GM19397 (cell line): ENCODE measurements around the gene PPRC1.

Experiments
- ATAC-seq: cut with Tn5 transposase; IDR thresholded peaks from one replicate; pipeline ENCODE4 v1.9.1; 2021; ENCODE audit warnings: mild to moderate bottlenecking, moderate library complexity; ENCODE audit not compliant: unreplicated experiment

The PPRC1 gene

DNA sequence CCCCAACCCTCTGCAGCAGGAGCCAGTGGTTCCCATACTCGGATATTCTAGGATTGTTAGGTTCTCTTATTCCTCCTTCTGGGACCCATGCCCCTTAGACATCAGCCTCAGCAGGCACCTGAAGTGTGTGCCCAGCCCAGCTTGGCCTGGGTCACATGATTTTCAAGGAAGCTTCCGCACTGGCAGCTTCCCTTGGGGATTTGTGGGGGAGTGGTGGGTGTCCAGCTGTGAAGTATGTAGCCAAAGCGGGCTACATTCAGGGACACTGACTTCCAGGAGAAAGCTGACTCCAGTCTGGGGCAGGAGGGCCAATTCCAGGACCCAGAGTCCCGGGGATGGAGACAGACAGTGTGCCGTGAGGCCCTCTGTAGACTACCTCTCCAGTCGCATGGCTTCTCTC, 14.0 kb upstream of the PPRC1 start:
- no peak for ATAC-seq

- ATAC-seq, result no peak
Measured at GRCh38 chr10:102119417-102120141, 13.3 kb upstream of the PPRC1 start.

DNA sequence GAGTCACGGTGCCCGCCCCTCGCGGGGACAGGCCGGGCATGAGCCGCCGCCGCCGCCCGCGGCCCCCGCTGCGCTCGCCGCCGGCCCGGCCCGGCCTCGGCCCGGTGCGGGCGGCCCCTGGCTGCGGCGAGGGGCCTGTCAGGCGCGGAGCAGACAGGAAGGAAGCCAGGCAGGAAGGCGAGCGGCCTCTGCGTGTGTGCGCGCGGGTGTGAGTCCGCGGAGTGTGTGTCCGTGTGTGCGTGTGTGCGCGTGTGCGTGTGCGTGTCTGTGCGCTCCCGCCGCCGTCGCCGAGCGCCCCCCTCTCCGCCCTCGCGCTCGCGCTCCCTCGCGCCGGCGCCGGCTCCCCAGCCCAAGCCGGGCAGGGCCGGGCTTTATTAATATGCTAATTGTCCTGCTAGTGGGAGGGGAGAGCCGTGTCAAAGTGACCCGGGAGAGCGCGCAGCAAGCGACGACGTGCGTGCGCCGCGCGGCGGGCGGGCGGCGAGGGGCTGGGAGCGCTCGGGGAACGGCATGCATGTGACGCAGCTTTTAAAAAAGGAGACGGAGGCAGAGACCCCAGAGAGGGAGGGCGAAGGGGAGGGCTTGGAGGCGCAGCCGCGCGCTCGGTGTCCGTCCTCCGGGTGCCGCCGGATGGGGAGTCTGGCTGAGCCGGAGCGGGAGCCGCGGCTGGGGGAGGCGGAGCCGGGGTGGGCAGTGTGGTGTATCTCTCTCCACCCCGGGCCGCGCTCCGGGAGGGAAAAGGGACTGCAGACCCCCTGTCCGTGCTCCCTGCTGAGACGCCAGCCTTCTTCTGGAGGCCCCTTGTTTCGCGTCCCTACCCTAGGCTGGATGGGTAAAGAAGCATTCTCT, 12.5 kb upstream of the PPRC1 start, which contains the start of gene LDB1:
LDB1 (minus strand) TSS at position 227 of the 849 bp plus-strand sequence. CDS start 258 bp downstream, outside the sequence.
- ATAC-seq, result peak; percentile 64

- ATAC-seq, result no peak
Measured at GRCh38 chr10:102120991-102121738, 11.7 kb upstream of the PPRC1 start.

GRCh38 chr10:102121739-102122372, 11.0 kb upstream of the PPRC1 start:
- ATAC-seq, result no peak

GRCh38 chr10:102122450-102122849, 10.4 kb upstream of the PPRC1 start:
- no peak for ATAC-seq

- no peak for ATAC-seq
Measured at GRCh38 chr10:102123223-102123622, 9.6 kb upstream of the PPRC1 start.

DNA sequence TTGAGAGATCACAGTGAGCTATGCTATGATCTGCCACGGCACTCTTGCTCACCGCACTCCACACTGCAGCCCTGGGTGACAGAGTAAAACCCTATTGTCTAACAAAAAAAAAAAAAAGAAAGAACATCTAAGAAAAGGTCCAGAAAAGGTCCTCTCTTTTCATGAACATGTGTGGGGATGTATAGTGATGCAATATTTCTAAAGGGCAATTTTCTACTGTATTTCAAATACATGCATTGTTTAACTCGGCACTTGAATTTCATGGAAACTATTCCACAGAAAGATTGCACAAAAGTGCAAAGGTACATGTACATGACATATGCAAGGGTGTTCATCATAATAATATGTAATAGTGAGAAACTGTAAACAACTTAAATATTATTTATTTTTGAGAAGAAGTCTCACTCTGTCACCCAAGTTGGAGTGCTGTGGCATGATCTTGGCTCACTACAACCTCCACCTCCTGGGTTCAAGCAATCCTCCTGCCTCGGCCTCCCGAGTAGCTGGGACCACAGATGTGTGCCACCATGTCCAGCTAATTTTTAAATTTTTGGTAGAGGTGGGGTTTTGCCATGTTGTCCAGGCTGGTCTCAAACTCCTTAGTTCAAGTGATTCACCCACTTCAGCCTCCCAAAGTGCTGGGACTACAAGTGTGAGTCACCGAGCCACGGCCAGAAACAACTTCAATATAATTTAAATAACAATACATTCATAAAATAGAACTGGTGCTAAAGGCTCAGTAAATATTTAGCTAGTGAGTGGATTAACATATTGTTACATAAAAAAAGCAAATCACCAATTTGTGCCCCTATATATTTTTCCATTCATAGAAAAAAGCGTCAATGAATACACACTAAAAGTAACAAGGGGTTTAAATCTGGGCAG, 1.3 kb upstream of the PPRC1 start:
- ATAC-seq, result no peak

DNA sequence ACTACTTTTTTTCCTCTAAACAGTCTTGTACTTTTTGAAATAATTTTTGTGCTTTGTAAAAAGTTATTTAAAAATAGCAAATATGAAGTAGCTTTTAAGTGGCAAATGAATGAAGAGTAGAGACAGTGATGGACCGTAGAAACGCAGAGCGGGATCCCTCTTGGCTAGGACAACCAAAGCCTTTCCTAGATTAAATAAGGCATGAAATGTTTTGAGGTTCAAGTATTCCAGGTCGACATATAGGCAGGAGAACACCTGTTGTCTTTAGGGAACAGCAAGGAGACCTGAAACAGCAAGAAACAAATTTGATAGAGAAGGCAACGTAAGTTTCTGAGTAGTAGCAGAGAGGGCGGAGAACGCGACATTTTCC, 662 bp upstream of the PPRC1 start:
- no peak for ATAC-seq

DNA sequence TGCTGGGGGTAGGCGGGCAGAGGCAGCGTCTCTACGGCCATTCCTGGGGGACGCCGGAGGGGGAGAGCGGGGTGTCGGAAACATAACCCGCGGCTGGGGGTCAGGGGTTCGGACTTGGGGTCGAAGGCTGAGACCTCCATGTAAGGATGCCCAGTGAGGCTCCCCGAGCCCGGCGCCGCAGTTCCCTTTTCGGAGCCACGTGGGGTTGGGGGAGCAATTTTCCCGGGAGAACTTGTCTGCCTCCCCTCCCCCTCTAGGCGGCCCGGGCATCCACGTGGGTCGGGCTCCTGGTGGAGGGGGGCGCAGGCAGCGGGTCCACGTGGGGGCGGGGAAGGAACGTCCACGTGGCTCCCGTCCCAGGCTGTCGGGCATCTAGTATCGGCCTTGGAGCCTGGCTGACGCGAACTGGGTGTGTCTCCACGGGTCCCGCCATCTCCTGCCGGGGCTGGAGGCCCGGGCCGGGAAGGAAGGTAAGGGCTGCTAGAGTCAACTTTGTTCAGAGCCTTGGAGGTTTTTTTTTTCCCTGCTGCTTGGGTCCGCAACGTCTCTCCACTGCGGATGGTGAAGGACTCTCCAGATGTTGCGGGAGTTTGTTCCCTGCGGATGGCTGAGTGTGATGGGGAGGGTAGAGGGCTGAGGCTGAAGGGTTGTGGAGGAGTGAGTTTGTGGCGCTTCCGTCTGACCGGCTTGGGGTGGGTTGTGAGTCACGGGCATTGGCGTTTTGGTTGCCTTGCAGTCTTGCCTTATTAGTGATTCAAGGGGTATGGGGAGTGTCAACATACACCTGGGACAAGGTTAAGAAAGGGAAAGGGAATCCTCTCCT, 744 bp downstream of the PPRC1 start:
- ATAC-seq, result no peak

DNA sequence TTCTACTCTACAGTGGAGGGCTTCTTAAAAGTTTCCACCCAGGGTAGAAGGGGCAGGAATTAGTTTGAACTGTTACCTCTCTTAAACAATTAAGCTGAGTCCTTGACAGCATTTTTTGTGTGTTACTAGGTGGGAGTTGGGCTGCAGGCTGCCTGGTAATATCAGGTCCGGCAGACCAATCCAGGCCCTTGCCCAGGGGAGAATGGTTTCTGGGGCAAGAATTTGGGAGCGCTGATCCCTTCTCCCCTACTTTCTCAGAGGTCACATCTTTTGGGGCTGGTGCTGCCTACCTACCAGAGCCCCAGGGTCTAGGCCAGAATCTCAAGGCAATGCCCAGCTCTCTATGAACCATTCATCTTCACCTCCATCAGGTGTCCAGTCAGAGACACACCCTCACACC, 1.6 kb downstream of the PPRC1 start:
- ATAC-seq, result no peak

DNA sequence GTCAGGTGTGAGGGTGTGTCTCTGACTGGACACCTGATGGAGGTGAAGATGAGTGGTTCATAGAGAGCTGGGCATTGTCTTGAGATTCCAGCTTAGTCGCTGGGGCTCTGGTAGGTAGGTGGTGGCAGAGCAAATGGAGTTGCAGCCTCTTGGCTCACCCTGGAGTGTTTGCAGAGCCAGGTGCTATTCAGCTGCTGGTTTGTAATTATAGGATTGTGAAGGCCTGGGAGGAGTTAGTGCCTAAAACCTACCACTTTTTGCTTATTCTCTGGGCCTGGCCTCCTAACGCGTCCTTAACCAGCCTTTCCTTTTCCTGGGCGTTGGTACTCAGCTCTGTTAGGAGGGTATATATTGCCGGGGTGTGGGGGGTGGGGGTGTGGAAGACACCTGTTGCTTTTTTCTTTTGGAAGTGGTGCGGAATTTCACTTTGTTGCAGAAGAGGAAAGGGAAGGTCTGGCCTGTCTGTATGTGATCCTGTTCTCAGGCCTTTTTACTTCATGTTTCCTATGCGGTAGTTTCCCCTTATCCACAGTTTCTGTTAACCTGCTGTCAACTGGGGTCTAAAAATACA, 3.2 kb downstream of the PPRC1 start:
- no peak for ATAC-seq

DNA sequence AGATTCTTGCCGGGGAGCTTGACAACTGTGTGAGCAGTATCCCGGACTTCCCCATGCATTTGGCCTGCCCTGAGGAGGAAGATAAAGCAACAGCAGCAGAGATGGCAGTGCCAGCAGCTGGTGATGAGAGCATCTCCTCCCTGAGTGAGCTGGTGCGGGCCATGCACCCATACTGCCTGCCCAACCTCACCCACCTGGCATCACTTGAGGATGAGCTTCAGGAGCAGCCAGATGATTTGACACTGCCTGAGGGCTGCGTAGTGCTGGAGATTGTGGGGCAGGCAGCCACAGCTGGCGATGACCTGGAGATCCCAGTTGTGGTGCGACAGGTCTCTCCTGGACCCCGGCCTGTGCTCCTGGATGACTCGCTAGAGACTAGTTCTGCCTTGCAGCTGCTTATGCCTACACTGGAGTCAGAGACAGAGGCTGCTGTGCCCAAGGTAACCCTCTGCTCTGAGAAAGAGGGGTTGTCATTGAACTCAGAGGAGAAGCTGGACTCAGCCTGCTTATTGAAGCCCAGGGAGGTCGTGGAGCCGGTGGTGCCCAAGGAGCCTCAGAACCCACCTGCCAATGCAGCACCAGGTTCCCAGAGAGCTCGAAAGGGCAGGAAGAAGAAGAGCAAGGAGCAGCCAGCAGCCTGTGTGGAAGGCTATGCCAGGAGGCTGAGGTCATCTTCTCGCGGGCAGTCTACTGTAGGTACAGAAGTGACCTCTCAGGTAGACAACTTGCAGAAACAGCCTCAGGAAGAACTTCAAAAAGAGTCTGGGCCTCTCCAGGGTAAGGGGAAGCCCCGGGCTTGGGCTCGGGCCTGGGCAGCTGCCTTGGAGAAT, 6.7 kb downstream of the PPRC1 start:
- no peak for ATAC-seq

DNA sequence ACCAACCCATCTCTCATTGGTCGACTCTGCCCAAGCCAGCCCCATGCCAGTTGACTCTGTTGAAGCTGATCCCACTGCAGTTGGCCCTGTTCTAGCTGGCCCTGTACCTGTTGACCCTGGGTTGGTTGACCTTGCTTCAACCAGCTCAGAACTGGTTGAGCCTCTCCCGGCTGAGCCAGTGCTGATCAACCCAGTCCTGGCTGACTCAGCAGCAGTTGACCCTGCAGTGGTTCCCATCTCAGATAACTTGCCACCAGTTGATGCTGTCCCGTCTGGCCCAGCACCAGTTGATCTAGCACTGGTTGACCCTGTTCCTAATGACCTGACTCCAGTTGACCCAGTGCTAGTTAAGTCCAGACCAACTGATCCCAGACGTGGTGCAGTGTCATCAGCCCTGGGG, 7.4 kb downstream of the PPRC1 start:
- ATAC-seq, result no peak

- ATAC-seq, result no peak
Measured at GRCh38 chr10:102140913-102141540, 8.2 kb downstream of the PPRC1 start.

DNA sequence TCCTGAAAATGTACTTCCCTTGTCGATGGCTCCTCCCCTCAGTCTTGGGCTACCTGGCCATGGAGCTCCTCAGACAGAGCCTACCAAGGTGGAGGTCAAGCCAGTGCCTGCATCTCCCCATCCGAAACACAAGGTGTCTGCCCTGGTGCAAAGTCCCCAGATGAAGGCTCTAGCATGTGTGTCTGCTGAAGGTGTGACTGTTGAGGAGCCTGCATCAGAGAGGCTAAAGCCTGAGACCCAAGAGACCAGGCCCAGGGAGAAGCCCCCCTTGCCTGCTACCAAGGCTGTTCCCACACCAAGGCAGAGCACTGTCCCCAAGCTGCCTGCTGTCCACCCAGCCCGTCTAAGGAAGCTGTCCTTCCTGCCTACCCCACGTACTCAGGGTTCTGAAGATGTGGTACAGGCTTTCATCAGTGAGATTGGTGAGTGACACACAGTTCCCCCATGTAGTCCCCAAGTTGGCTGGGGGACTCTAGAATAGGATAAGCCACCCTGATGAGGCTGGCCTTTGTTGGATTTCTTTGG, 8.8 kb downstream of the PPRC1 start:
- ATAC-seq, result no peak

GRCh38 chr10:102146971-102147428, 14.2 kb downstream of the PPRC1 start:
- ATAC-seq, result no peak
